ENCODE results near the gene SYNE4.

SYNE4 gene

GRCh38 chr19:35955881-35956634 is 52.6 kb downstream of the SYNE4 start:
- DNase-seq (ENCODE audit: low spot score), result no peak
